Measurements from ENCODE around the gene DHX16.

DHX16 gene

GRCh38 chr6:30684386-30685156 is 11.8 kb upstream of the DHX16 start:
- Histone ChIP-seq H3F3A (ENCODE audit: insufficient read depth, low read length) (peaks cover 53% of the 10 kb centered on the region), H3K79me2 (ENCODE audit: low read length) (peaks cover 72% of the 10 kb centered on the region), H3K36me3 (replicated peaks; ENCODE audit: insufficient read depth, low read length) (no peaks in the 10 kb centered on the region), H3K9me3 (replicated peaks; ENCODE audit: insufficient read depth, low read length) (no peaks in the 10 kb centered on the region), H3K9ac (ENCODE audit: low read length) (peak overlapping the region; percentile 56; the same call in 1 of the 2 replicates), H2AFZ (ENCODE audit: low read length) (no peak overlapping the region), H3K27ac (ENCODE audit: low read length) (peak overlapping the region; percentile 80; the same call in 1 of the 2 replicates), H4K20me1 (ENCODE audit: insufficient read depth, low read length) (no peaks in the 10 kb centered on the region), H3K27me3 (replicated peaks; ENCODE audit: insufficient read depth, low read length) (no peaks in the 10 kb centered on the region), H3K4me2 (ENCODE audit: low read depth, low read length) (peak overlapping the region; percentile 91), H3K9me2 (replicated peaks; ENCODE audit: insufficient read depth, low read length) (no peaks in the 10 kb centered on the region), H3K4me1 (ENCODE audit: low read length) (peaks cover 30% of the 10 kb centered on the region), H3K4me3 (ENCODE audit: low read length) (peak overlapping the region; percentile 87)
- DNase-seq = peak; percentile 40
- TF ChIP-seq EZH2 (optimal IDR thresholded peaks at IDR 0.05; ENCODE audit: low read depth, low read length) (no peak), EZH2phosphoT487 (IDR thresholded peaks at IDR 0.05; ENCODE audit: low read length) (no peak)
- TF ChIP-seq, protein P1, sequence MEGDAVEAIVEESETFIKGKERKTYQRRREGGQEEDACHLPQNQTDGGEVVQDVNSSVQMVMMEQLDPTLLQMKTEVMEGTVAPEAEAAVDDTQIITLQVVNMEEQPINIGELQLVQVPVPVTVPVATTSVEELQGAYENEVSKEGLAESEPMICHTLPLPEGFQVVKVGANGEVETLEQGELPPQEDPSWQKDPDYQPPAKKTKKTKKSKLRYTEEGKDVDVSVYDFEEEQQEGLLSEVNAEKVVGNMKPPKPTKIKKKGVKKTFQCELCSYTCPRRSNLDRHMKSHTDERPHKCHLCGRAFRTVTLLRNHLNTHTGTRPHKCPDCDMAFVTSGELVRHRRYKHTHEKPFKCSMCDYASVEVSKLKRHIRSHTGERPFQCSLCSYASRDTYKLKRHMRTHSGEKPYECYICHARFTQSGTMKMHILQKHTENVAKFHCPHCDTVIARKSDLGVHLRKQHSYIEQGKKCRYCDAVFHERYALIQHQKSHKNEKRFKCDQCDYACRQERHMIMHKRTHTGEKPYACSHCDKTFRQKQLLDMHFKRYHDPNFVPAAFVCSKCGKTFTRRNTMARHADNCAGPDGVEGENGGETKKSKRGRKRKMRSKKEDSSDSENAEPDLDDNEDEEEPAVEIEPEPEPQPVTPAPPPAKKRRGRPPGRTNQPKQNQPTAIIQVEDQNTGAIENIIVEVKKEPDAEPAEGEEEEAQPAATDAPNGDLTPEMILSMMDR (IDR thresholded peaks at IDR 0.05; ENCODE audit: low read length) = no peak

DNA sequence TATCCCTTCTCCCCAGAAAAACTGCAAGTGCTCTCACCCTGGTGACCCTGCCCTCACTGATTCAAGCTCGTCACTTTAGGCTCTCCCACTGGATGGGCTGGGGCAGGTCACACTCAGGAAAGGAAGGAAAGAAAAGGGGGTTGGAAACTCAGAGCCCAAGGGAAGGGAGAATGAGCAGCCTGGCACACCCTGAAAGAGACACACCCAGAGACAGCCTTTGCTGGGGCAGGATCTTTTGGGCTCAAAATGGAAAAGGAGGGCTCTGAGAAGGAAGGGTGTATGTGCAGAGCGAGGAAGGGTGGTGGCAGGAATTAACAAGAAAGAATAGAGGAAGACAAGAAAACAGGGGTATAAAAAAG is 11.2 kb upstream of the DHX16 start:
- peaks cover 75% of the 10 kb centered on the region for H3K79me2 ChIP-seq (ENCODE audit: low read length)
- H3K4me1 ChIP-seq (ENCODE audit: low read length) = peaks cover 32% of the 10 kb centered on the region
- H3K9me2 ChIP-seq (replicated peaks; ENCODE audit: insufficient read depth, low read length) = no peaks in the 10 kb centered on the region
- H3K4me3 ChIP-seq (ENCODE audit: low read length) = peak overlapping the region; percentile 87
- no peaks in the 10 kb centered on the region for H3K36me3 ChIP-seq (replicated peaks; ENCODE audit: insufficient read depth, low read length)
- peak overlapping the region; percentile 53 for H3K9ac ChIP-seq (ENCODE audit: low read length)
- H4K20me1 ChIP-seq (ENCODE audit: insufficient read depth, low read length) = no peaks in the 10 kb centered on the region
- TF ChIP-seq EZH2 (optimal IDR thresholded peaks at IDR 0.05; ENCODE audit: low read depth, low read length) (no peak), EZH2phosphoT487 (IDR thresholded peaks at IDR 0.05; ENCODE audit: low read length) (no peak)
- TF ChIP-seq, protein P1 (IDR thresholded peaks at IDR 0.05; ENCODE audit: low read length) = no peak
- H3K4me2 ChIP-seq (ENCODE audit: low read depth, low read length) = peak overlapping the region; percentile 91
- no peaks in the 10 kb centered on the region for H3K27me3 ChIP-seq (replicated peaks; ENCODE audit: insufficient read depth, low read length)
- H2AFZ ChIP-seq (ENCODE audit: low read length) = no peak overlapping the region
- peak overlapping the region; percentile 80; the same call in 1 of the 2 replicates for H3K27ac ChIP-seq (ENCODE audit: low read length)
- DNase-seq = no peak
- H3F3A ChIP-seq (ENCODE audit: insufficient read depth, low read length) = peaks cover 55% of the 10 kb centered on the region
- H3K9me3 ChIP-seq (replicated peaks; ENCODE audit: insufficient read depth, low read length) = no peaks in the 10 kb centered on the region

DNA sequence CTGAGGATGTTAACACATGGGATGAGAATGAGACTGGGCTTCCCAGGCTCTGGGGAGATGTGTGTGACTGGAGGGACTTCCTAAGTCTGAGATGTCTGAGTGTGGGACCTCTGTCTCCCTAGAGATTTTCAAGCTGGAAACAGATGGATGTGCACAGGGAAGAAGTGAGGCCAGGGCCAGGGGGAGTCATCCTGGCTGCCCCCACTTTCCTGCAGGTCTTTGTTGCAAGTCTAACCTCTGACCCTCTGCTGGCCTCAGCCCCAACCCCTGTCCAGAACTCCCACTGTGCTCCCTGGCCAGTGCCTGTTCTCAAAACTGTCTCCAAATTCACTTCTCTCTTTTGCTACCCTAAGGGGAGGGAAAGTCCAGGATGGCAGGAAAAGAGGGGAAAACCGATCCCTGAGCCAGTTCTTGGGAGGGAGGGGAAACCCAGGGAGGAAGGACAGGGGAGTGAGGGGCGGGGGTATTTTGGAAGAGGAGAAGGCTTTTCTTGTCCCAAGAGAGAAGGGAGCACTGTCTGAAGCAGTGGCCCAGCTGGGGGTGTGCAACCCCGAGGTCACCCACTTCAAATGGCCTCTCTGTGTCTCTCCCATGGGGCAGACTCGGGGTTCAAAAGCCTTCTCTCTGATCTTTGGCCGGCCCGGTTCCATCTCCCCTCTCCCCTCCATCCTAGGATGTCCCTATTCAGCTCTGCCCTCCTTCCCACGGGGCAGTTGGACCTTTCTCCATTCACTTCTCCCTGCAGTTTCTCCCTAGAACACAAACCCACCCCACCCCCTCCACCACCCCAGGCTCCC is 10.6 kb upstream of the DHX16 start:
- TF ChIP-seq EZH2 (optimal IDR thresholded peaks at IDR 0.05; ENCODE audit: low read depth, low read length) = no peak
- TF ChIP-seq EZH2phosphoT487 (IDR thresholded peaks at IDR 0.05; ENCODE audit: low read length) = no peak
- TF ChIP-seq, protein P1 (IDR thresholded peaks at IDR 0.05; ENCODE audit: low read length) = no peak
- Histone ChIP-seq H4K20me1 (ENCODE audit: insufficient read depth, low read length) (no peaks in the 10 kb centered on the region), H3K4me1 (ENCODE audit: low read length) (peaks cover 32% of the 10 kb centered on the region), H3K9me3 (replicated peaks; ENCODE audit: insufficient read depth, low read length) (no peaks in the 10 kb centered on the region), H3K27me3 (replicated peaks; ENCODE audit: insufficient read depth, low read length) (no peaks in the 10 kb centered on the region), H3F3A (ENCODE audit: insufficient read depth, low read length) (peaks cover 52% of the 10 kb centered on the region), H3K36me3 (replicated peaks; ENCODE audit: insufficient read depth, low read length) (no peaks in the 10 kb centered on the region), H3K4me2 (ENCODE audit: low read depth, low read length) (peak overlapping the region; percentile 91), H3K79me2 (ENCODE audit: low read length) (peaks cover 80% of the 10 kb centered on the region), H3K9me2 (replicated peaks; ENCODE audit: insufficient read depth, low read length) (no peaks in the 10 kb centered on the region), H3K4me3 (ENCODE audit: low read length) (peak overlapping the region; percentile 87), H2AFZ (ENCODE audit: low read length) (no peak overlapping the region), H3K27ac (ENCODE audit: low read length) (peak overlapping the region; percentile 80), H3K9ac (ENCODE audit: low read length) (peak overlapping the region; percentile 53)
- no peak for DNase-seq
